Chondrocyte (in vitro differentiated cells): Measurements from ENCODE around the gene ALS2CL. TPM values are rescaled to one million over a fixed set of nuclear protein-coding genes. Genes with fewer than 3 reads are reported as not detected.

Source experiments
- DNase-seq: peaks from one replicate; pipeline ENCODE4 v3.0.0; 2021; ENCODE audit warnings: mixed read lengths, low spot score
- H3K27ac Mint-ChIP-seq: one replicate; pipeline ENCODE4 v1.8.0; 2021; ENCODE audit warnings: mild to moderate bottlenecking, moderate library complexity, mixed read lengths; ENCODE audit not compliant: unreplicated experiment
- H3K27me3 Mint-ChIP-seq: 2 replicates; pipeline ENCODE4 v1.8.0; 2021; ENCODE audit warnings: low read depth, mixed read lengths
- H3K36me3 Mint-ChIP-seq: 2 replicates; pipeline ENCODE4 v1.8.0; 2021; ENCODE audit warnings: low read depth, mixed read lengths
- H3K4me1 Mint-ChIP-seq: 2 replicates; pipeline ENCODE4 v1.8.0; 2021; ENCODE audit warnings: low read depth, mild to moderate bottlenecking, mixed read lengths
- H3K4me3 Mint-ChIP-seq: one replicate; pipeline ENCODE4 v1.8.0; 2021; ENCODE audit warnings: mild to moderate bottlenecking, moderate library complexity, mixed read lengths; ENCODE audit not compliant: unreplicated experiment
- H3K9me3 Mint-ChIP-seq: 2 replicates; pipeline ENCODE4 v1.8.0; 2021; ENCODE audit warnings: low read depth, mixed read lengths
- CTCF ChIP-seq: fragments of 200-600 bp; sonication (generic); IDR thresholded peaks from 2 replicates; pipeline ENCODE4 v1.5.0; 2021; ENCODE audit warnings: antibody characterized with exemption, mild to moderate bottlenecking, moderate library complexity
- total RNA-seq: library from RNA; stranded (reverse); gene quantifications from 3 replicates; pipeline ENCODE4 v1.2.1, GENCODE V29; 2021

Gene ALS2CL
- total RNA-seq, 1 donor from 2014 or later: 3.6 TPM

- no peak overlapping the region for H3K27ac Mint-ChIP-seq
- no peak for TF ChIP-seq CTCF
- DNase-seq: no peak
- H3K9me3 Mint-ChIP-seq: no peaks in the 10 kb centered on the region
- H3K4me1 Mint-ChIP-seq: peaks cover 20% of the 10 kb centered on the region
- H3K27me3 Mint-ChIP-seq: peaks cover 5% of the 10 kb centered on the region
- no peaks in the 10 kb centered on the region for H3K36me3 Mint-ChIP-seq
- H3K4me3 Mint-ChIP-seq: no peak overlapping the region
Measured at GRCh38 chr3:46662771-46663551, 30.5 kb downstream of the ALS2CL start.

GRCh38 chr3:46661776-46662766 is 31.4 kb downstream of the ALS2CL start:
- Mint-ChIP-seq H3K27me3 (peaks cover 5% of the 10 kb centered on the region), H3K4me1 (peaks cover 20% of the 10 kb centered on the region), H3K27ac (no peak overlapping the region), H3K9me3 (no peaks in the 10 kb centered on the region), H3K4me3 (no peak overlapping the region), H3K36me3 (no peaks in the 10 kb centered on the region)
- no peak for DNase-seq
- TF ChIP-seq CTCF: no peak

GRCh38 chr3:46660543-46661523 is 32.6 kb downstream of the ALS2CL start:
- no peak for TF ChIP-seq CTCF
- peaks cover 20% of the 10 kb centered on the region for H3K4me1 Mint-ChIP-seq
- no peak overlapping the region for H3K4me3 Mint-ChIP-seq
- H3K27me3 Mint-ChIP-seq: peaks cover 11% of the 10 kb centered on the region
- no peaks in the 10 kb centered on the region for H3K9me3 Mint-ChIP-seq
- H3K36me3 Mint-ChIP-seq: no peaks in the 10 kb centered on the region
- no peak overlapping the region for H3K27ac Mint-ChIP-seq
- no peak for DNase-seq

- Mint-ChIP-seq H3K4me1 (peaks cover 20% of the 10 kb centered on the region), H3K27ac (no peak overlapping the region)
Measured at GRCh38 chr3:46660003-46660402, 33.5 kb downstream of the ALS2CL start.

More at GRCh38 chr3:46660003-46660402, 33.5 kb downstream of the ALS2CL start:
- Mint-ChIP-seq H3K4me3 (no peak overlapping the region), H3K9me3 (no peaks in the 10 kb centered on the region), H3K27me3 (peaks cover 14% of the 10 kb centered on the region), H3K36me3 (no peaks in the 10 kb centered on the region)
- DNase-seq: no peak
- no peak for TF ChIP-seq CTCF
